Keratinocyte (primary cell): ENCODE results near the gene ZNF282.

ENCODE experiments used
- EZH2 ChIP-seq: IDR thresholded peaks from one replicate; pipeline ENCODE4 v1.6.1; 2012; ENCODE audit warnings: inconsistent platforms, mild to moderate bottlenecking, low read length, moderate library complexity
- TF ChIP-seq, protein P1 (sequence below), 3 experiments: IDR thresholded peaks in 1 of 3; conservative IDR thresholded peaks in 1 of 3; optimal IDR thresholded peaks in 1 of 3; 2 replicates in 2 of 3; 3 replicates in 1 of 3; pipeline versions ENCODE3 to v1.5.1; 2011; ENCODE audit warnings: low read length in 3 of 3, mild to moderate bottlenecking in 3 of 3, moderate library complexity in 2 of 3, control low read depth in 1 of 3, inconsistent platforms in 1 of 3; ENCODE audit not compliant: insufficient read depth in 2 of 3; ENCODE audit errors: extremely low read depth in 1 of 3

- TF ChIP-seq, protein P1, sequence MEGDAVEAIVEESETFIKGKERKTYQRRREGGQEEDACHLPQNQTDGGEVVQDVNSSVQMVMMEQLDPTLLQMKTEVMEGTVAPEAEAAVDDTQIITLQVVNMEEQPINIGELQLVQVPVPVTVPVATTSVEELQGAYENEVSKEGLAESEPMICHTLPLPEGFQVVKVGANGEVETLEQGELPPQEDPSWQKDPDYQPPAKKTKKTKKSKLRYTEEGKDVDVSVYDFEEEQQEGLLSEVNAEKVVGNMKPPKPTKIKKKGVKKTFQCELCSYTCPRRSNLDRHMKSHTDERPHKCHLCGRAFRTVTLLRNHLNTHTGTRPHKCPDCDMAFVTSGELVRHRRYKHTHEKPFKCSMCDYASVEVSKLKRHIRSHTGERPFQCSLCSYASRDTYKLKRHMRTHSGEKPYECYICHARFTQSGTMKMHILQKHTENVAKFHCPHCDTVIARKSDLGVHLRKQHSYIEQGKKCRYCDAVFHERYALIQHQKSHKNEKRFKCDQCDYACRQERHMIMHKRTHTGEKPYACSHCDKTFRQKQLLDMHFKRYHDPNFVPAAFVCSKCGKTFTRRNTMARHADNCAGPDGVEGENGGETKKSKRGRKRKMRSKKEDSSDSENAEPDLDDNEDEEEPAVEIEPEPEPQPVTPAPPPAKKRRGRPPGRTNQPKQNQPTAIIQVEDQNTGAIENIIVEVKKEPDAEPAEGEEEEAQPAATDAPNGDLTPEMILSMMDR (optimal IDR thresholded peaks at IDR 0.05 in 1 of 3, IDR thresholded peaks at IDR 0.05 in 1 of 3, conservative IDR thresholded peaks at IDR 0.05 in 1 of 3; ENCODE audit: extremely low read depth in 1 of 3, insufficient read depth in 2 of 3, low read length in 3 of 3), result no peak
- no peak for TF ChIP-seq EZH2
Measured at GRCh38 chr7:149198161-149198816, 2.9 kb downstream of the ZNF282 start.
